Right renal pelvis (tissue), 4 donors: Measurements from ENCODE around the gene NUDT4B. TPM values are rescaled to one million over a fixed set of nuclear protein-coding genes. Genes with fewer than 3 reads are reported as not detected.
"Not testable (repeated sequence)": the region's sequence is repeated elsewhere in the genome, so short reads cannot be mapped to it uniquely, and the experiment has no call there.

Experiments used
- DNase-seq, 4 donors: peaks; one replicate each; pipeline ENCODE4 v3.0.0-alpha.2; 2013; ENCODE audit warnings: low read depth in 4 of 4, low spot score in 3 of 4, missing footprints in 1 of 4
- polyA plus RNA-seq, 4 donors: library from polyadenylated mRNA; unstranded; fragments of 120-200 nt; gene quantifications; one replicate each; pipeline ENCODE4 v1.2.1, GENCODE V29; 2013; ENCODE audit not compliant: insufficient read length in 4 of 4

Gene NUDT4B
- polyA plus RNA-seq, 4 donors: 0.71 to 3.5 (median 1.4) TPM

DNA sequence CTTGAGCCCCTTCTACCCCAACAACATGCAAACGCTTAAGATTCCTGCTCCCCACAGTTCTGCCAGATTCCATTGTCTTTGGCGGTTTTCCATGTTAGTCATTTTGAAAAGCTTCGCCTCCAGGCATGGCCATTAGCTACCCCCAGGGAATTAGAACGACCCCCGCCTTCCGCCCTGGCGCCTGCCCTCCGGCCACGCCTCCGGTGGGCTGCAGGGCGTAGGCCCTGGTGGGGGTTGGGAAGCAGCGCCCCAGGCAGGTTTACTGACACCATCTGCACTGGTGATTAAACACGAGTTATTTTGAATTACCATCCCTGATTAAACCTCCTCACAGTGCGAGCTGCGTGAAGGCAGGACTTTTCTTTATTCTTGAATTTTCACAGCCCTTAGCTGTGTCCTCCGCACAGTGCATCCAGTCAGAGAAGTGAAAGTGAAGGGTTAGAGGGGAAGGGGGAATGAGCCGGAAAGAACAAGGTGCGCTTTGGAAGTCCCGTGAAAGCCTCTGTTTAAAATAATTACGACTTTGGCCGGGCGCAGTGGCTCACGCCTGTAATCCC lies 43.0 kb downstream of the NUDT4B start:
- DNase-seq: not testable (repeated sequence)

DNA sequence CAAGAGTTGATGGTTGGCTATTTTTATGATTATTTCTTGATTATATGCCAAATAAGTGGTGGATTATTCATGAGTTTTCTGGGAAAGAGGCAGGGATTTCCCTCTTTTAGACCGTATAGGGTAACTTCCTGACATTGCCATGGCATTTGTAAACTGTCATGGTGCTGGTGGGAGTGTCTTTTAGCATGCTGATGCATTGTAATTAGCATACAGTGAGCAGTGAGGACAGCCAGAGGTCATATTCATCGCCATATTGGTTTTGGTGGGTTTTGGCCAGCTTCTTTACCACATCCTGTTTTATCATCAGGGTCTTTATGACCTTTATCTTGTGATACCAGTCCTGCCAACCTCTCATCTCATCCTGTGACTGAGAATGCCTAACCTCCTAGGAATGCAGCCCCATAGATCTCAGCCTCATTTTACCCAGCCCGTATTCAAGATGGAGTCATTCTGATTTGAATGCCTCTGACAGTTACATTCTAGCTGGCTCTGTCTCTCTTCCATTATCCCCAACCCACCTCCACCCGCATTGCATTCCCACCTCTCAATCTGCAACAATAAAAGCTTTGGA lies 45.3 kb downstream of the NUDT4B start:
- DNase-seq: not testable (repeated sequence)

Other genes starting within 250 kb of the NUDT4B start
- 10 to 100 TPM; 27.8 to 32.2 (median 29.3) TPM for gene NBPF14, start 152.8 kb upstream of the NUDT4B start, polyA plus RNA-seq
- gene PDE4DIP, start 95.7 kb downstream of the NUDT4B start, polyA plus RNA-seq: 100 to 1,000 TPM in 3 of 4 donors, 10 to 100 TPM in 1; 86.4 to 124 (median 109) TPM